ENCODE measurements around the gene CREBL2. TPM values are rescaled to one million over a fixed set of nuclear protein-coding genes. Genes with fewer than 3 reads are reported as not detected.

The CREBL2 gene
- total RNA-seq, 3 donors from 2014 or later (not counting 1 experiment from before 2014, with no cell fraction given), result 9.0 to 13.1 (median 10.7) TPM

- Mint-ChIP-seq H3K9me3 (no peaks in the 10 kb centered on the region), H3K36me3 (no peaks in the 10 kb centered on the region), H3K4me1 (no peaks in the 10 kb centered on the region), H3K27me3 (ENCODE audit: low read depth in 2 of 2) (peaks cover 8 to 10% of the 10 kb centered on the region in 2 donors), H3K27ac (no peak overlapping the region), H3K4me3 (no peak overlapping the region)
- no peak for ATAC-seq
- intact Hi-C loops (cut with micrococcal nuclease), result no loop called here
- Histone ChIP-seq H3K36me3 (ENCODE audit: control insufficient read depth, insufficient read depth, low read length) (no peaks in the 10 kb centered on the region), H3K9me3 (ENCODE audit: control insufficient read depth, insufficient read depth, low read length) (no peaks in the 10 kb centered on the region), H3K4me3 (ENCODE audit: low read length) (no peak overlapping the region), H3K27me3 (ENCODE audit: control insufficient read depth, insufficient read depth, low read length) (no peaks in the 10 kb centered on the region), H3K27ac (ENCODE audit: low read length) (no peak overlapping the region), H3K4me1 (ENCODE audit: control insufficient read depth, insufficient read depth, low read length) (no peaks in the 10 kb centered on the region)
- WGBS (ENCODE audit: insufficient coverage), result 84% methylated on average over 5 of the region's 5 CpGs
- TF ChIP-seq CTCF (IDR thresholded peaks at IDR 0.05), result no peak
- no peak for DNase-seq
Measured at GRCh38 chr12:12604740-12605139, 6.9 kb upstream of the CREBL2 start.

GRCh38 chr12:12606781-12607589, 4.7 kb upstream of the CREBL2 start:
- WGBS (ENCODE audit: insufficient coverage), result 65% methylated on average over 3 of the region's 7 CpGs
- H3K9me3 ChIP-seq (ENCODE audit: control insufficient read depth, insufficient read depth, low read length), result no peaks in the 10 kb centered on the region
- H3K36me3 ChIP-seq (ENCODE audit: control insufficient read depth, insufficient read depth, low read length), result no peaks in the 10 kb centered on the region
- peaks cover 9% of the 10 kb centered on the region for H3K4me1 ChIP-seq (ENCODE audit: control insufficient read depth, insufficient read depth, low read length)
- peaks cover 13% of the 10 kb centered on the region in 2 donors for H3K4me1 Mint-ChIP-seq
- no peaks in the 10 kb centered on the region for H3K9me3 Mint-ChIP-seq
- no peak for TF ChIP-seq CTCF (IDR thresholded peaks at IDR 0.05)
- ATAC-seq (no peak), DNase-seq (no peak)
- H3K27ac ChIP-seq (ENCODE audit: low read length), result no peak overlapping the region
- H3K4me3 ChIP-seq (ENCODE audit: low read length), result no peak overlapping the region
- intact Hi-C loops (cut with micrococcal nuclease), result no loop called here
- H3K36me3 Mint-ChIP-seq, result no peaks in the 10 kb centered on the region
- peaks cover 4 to 8% of the 10 kb centered on the region in 2 donors for H3K27me3 Mint-ChIP-seq (ENCODE audit: low read depth in 2 of 2)
- no peaks in the 10 kb centered on the region for H3K27me3 ChIP-seq (ENCODE audit: control insufficient read depth, insufficient read depth, low read length)
- no peak overlapping the region for H3K4me3 Mint-ChIP-seq
- H3K27ac Mint-ChIP-seq, result no peak overlapping the region

GRCh38 chr12:12608557-12608957, 3.1 kb upstream of the CREBL2 start:
- peaks cover 4 to 8% of the 10 kb centered on the region in 2 donors for H3K27me3 Mint-ChIP-seq (ENCODE audit: low read depth in 2 of 2)
- intact Hi-C loops (cut with micrococcal nuclease), result no loop called here
- TF ChIP-seq CTCF (IDR thresholded peaks at IDR 0.05), result no peak
- H3K27ac Mint-ChIP-seq, result no peak overlapping the region
- Histone ChIP-seq H3K9me3 (ENCODE audit: control insufficient read depth, insufficient read depth, low read length) (no peaks in the 10 kb centered on the region), H3K27ac (ENCODE audit: low read length) (no peak overlapping the region), H3K4me3 (ENCODE audit: low read length) (no peak overlapping the region), H3K36me3 (ENCODE audit: control insufficient read depth, insufficient read depth, low read length) (no peaks in the 10 kb centered on the region), H3K4me1 (ENCODE audit: control insufficient read depth, insufficient read depth, low read length) (peaks cover 17% of the 10 kb centered on the region), H3K27me3 (ENCODE audit: control insufficient read depth, insufficient read depth, low read length) (no peaks in the 10 kb centered on the region)
- peak overlapping the region; percentile 26 for H3K4me3 Mint-ChIP-seq
- H3K36me3 Mint-ChIP-seq, result no peaks in the 10 kb centered on the region
- no peaks in the 10 kb centered on the region for H3K9me3 Mint-ChIP-seq
- DNase-seq (peak in 1 of 2 donors; percentile 25), ATAC-seq (no peak)
- 95% methylated on average over 1 of the region's 1 CpG for WGBS (ENCODE audit: insufficient coverage)
- peaks cover 27 to 28% of the 10 kb centered on the region in 2 donors for H3K4me1 Mint-ChIP-seq

Measured in natural killer cell (primary cell).